Fibroblast of mammary gland (primary cell): ENCODE data around the gene FREM1.
A peak's percentile ranks its signal among the peaks of the same experiment; 100 is the strongest.

ENCODE experiments used
- DNase-seq: peaks from one replicate; pipeline ENCODE4 v3.0.0-alpha.2; 2010; ENCODE audit warnings: low read depth
- H3K4me3 ChIP-seq: 2 replicates; pipeline ENCODE4 v1.5.1; 2011; ENCODE audit warnings: low read depth, mild to moderate bottlenecking, low read length, moderate library complexity; ENCODE audit not compliant: control insufficient read depth
- CTCF ChIP-seq: conservative IDR thresholded peaks from 2 replicates; pipeline ENCODE4 v1.5.1; 2011; ENCODE audit warnings: low read depth, low read length, inconsistent platforms; ENCODE audit not compliant: control insufficient read depth, insufficient read depth

FREM1 gene

GRCh38 chr9:14868418-14868771 is 41.8 kb downstream of the FREM1 start:
- TF ChIP-seq CTCF, result no peak
- no peak overlapping the region for H3K4me3 ChIP-seq
- no peak for DNase-seq

GRCh38 chr9:14866200-14866749 is 44.0 kb downstream of the FREM1 start:
- no peak for TF ChIP-seq CTCF
- DNase-seq, result no peak
- no peak overlapping the region for H3K4me3 ChIP-seq

- no peak for TF ChIP-seq CTCF
- no peak for DNase-seq
- no peak overlapping the region for H3K4me3 ChIP-seq
These were observed 45.9 kb downstream of the FREM1 start for GRCh38 chr9:14864309-14864708.

- H3K4me3 ChIP-seq, result no peak overlapping the region
- peak; percentile 22 for DNase-seq
- no peak for TF ChIP-seq CTCF
These were observed 46.8 kb downstream of the FREM1 start for GRCh38 chr9:14863402-14863801.

- no peak for TF ChIP-seq CTCF
- no peak overlapping the region for H3K4me3 ChIP-seq
- no peak for DNase-seq
These were observed 52.6 kb downstream of the FREM1 start for GRCh38 chr9:14857449-14858305.

- TF ChIP-seq CTCF, result no peak
- no peak for DNase-seq
These were observed 60.4 kb downstream of the FREM1 start for GRCh38 chr9:14849851-14850250.

More at GRCh38 chr9:14849851-14850250, 60.4 kb downstream of the FREM1 start:
- H3K4me3 ChIP-seq, result no peak overlapping the region
